Adrenal gland (tissue), 5 donors: ENCODE data around the gene PACS2.

ENCODE experiments used
- CTCF ChIP-seq, 6 experiments: fragments of 450-650 bp in 4 of 6; fragments of 200-600 bp in 2 of 6; sonication (generic) in 1 of 6; IDR thresholded peaks; 1 replicate in 5 of 6; 2 replicates in 1 of 6; pipeline versions ENCODE4 v1.5.1 to v1.8.0; 2016 to 2021; ENCODE audit warnings: antibody characterized with exemption in 6 of 6, mild to moderate bottlenecking in 2 of 6, moderate library complexity in 1 of 6
- POLR2A ChIP-seq, 2 donors: fragments of 450-650 bp; IDR thresholded peaks; one replicate each; pipeline ENCODE4 v1.6.1; 2017; ENCODE audit warnings: antibody characterized with exemption in 2 of 2, mild to moderate bottlenecking in 2 of 2, moderate library complexity in 1 of 2
- donor health status: DM: no; HTN: no; CAD: no.

GRCh38 chr14:105446971-105447370, 132.4 kb downstream of the PACS2 start:
- TF ChIP-seq POLR2A (IDR thresholded peaks at IDR 0.05) (no peak), CTCF (IDR thresholded peaks at IDR 0.05) (no peak)
